HUES6 (cell line): ENCODE results near the gene MIA.
A peak's percentile ranks its signal among the peaks of the same experiment; 100 is the strongest.
"Not testable (repeated sequence)": the region's sequence is repeated elsewhere in the genome, so short reads cannot be mapped to it uniquely, and the experiment has no call there.

Experiments used
- H3K27ac ChIP-seq: 2 replicates; pipeline ENCODE4 v1.7.0; 2013; ENCODE audit warnings: low read depth, mild to moderate bottlenecking, low read length, inconsistent platforms
- H3K27me3 ChIP-seq: 2 replicates; pipeline ENCODE4 v1.6.1; 2013; ENCODE audit warnings: low read length; ENCODE audit not compliant: control insufficient read depth, insufficient read depth
- H3K36me3 ChIP-seq: 2 replicates; pipeline ENCODE4 v1.6.1; 2013; ENCODE audit warnings: low read length; ENCODE audit not compliant: control insufficient read depth, insufficient read depth
- H3K4me1 ChIP-seq: 2 replicates; pipeline ENCODE4 v1.6.1; 2013; ENCODE audit warnings: low read length; ENCODE audit not compliant: control insufficient read depth, insufficient read depth
- H3K4me3 ChIP-seq: 2 replicates; pipeline ENCODE4 v1.5.1; 2013; ENCODE audit warnings: low read depth, low read length
- H3K9ac ChIP-seq: one replicate; pipeline ENCODE4 v1.6.1; 2013; ENCODE audit warnings: mild to moderate bottlenecking, low read length
- H3K9me3 ChIP-seq: 2 replicates; pipeline ENCODE4 v1.6.1; 2013; ENCODE audit warnings: low read depth, low read length; ENCODE audit not compliant: control insufficient read depth, insufficient read depth

Gene MIA

DNA sequence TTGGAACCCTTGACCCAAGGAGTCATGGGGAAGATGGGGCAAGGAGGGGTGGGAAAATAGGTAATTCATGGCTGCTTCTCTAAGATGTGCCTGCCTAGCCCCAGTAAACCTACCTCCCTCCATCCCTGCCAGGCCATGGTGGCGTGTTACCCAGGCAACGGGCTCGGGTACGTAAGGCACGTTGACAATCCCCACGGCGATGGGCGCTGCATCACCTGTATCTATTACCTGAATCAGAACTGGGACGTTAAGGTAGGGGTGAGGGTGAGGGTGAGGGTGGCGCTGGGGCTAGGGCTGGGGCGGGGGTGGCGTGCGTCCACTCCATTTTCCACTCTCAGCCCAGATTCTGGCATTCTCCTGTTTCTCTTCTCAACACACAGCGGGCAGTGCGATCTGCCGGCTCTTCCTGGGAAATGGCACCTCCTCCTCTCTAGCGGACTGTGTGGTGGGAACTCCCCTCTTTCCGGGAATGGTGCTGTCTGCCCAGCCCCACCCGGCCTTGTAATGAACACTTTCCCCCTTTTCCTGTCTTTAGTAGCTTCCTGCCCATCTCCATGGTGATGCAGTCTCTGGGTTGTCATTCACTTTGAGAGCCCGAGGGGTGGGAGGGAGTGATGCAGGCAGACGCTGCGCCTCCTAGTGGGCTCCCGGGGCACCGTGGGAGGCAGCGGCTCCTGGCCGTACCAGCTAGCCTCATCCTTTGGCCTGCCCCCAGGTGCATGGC lies 31.3 kb downstream of the MIA start:
- H3K36me3 ChIP-seq, result peaks cover 59% of the 10 kb centered on the region
- peaks cover 3% of the 10 kb centered on the region; the same call in 1 of the 2 replicates for H3K27me3 ChIP-seq
- H3K9me3 ChIP-seq, result no peaks in the 10 kb centered on the region
- H3K4me1 ChIP-seq, result peaks cover 66% of the 10 kb centered on the region
- H3K27ac ChIP-seq, result no peak overlapping the region
- peak overlapping the region; percentile 36 for H3K4me3 ChIP-seq
- no peak overlapping the region for H3K9ac ChIP-seq

DNA sequence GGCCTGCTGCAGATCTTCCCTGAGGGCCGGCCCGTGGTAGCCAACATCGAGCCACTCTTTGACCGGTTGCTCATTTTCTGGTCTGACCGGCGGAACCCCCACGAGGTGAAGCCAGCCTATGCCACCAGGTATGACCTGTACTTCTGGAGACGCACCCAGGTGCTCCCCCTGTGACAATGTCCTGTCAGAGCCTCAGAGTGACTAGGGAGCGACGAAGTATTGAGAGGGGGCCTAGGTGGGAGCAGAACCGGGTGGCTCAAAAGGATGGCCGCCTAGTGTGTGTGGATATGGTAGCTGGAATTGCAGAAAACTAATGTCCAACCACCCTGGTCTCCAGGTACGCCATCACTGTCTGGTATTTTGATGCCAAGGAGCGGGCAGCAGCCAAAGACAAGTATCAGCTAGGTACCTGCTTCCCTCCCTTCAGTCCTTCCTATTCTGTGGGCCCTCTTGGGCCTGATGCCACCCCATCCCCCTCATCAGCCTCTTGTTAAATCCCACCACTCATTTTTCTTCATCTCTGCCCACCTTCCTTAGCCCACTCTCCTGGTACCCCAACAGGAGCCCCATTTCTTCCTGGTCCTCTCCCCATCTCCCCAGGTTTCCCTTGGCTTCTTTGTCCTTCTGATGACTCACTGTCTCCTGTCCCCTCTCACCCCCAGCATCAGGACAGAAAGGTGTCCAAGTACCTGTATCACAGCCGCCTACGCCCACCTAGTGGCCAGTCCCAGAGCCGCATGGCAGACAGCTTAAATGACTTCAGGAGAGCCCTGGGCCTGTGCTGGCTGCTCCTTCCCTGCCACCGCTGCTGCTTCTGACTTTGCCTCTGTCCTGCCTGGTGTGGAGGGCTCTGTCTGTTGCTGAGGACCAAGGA lies 32.1 kb downstream of the MIA start:
- Histone ChIP-seq H3K36me3 (peaks cover 52% of the 10 kb centered on the region), H3K4me3 (no peak overlapping the region), H3K4me1 (peaks cover 66% of the 10 kb centered on the region), H3K27me3 (peaks cover 8% of the 10 kb centered on the region; the same call in 1 of the 2 replicates), H3K9me3 (no peaks in the 10 kb centered on the region), H3K27ac (no peak overlapping the region), H3K9ac (peak overlapping the region; percentile 21)

DNA sequence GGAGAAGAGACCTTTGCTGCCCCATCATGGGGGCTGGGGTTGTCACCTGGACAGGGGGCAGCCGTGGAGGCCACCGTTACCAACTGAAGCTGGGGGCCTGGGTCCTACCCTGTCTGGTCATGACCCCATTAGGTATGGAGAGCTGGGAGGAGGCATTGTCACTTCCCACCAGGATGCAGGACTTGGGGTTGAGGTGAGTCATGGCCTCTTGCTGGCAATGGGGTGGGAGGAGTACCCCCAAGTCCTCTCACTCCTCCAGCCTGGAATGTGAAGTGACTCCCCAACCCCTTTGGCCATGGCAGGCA lies 32.7 kb downstream of the MIA start:
- H3K9me3 ChIP-seq, result no peaks in the 10 kb centered on the region
- H3K27me3 ChIP-seq, result peaks cover 12% of the 10 kb centered on the region; the same call in 1 of the 2 replicates
- H3K4me3 ChIP-seq, result no peak overlapping the region
- no peak overlapping the region for H3K27ac ChIP-seq
- peaks cover 47% of the 10 kb centered on the region for H3K36me3 ChIP-seq
- H3K9ac ChIP-seq, result no peak overlapping the region
- H3K4me1 ChIP-seq, result peaks cover 64% of the 10 kb centered on the region

DNA sequence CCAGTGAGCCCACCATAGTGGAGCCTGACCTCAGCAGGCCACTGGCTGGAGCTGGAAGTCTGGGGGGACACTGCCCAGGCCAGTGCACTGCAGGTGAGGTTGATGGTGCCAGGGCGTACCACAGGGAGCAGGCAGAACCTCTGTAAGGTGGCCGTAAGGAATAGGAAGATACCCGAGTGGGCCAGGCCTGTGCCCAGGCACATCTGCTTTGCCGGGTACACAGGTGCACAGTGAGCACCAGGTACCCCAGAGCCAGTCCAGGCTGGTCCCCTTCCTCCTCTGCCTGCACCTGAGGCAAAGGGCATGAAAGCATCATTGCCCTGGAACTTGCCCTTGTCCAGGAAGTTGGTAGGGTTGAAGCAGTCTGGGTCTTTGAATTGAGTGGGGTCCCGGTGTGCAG lies 33.2 kb downstream of the MIA start:
- peaks cover 60% of the 10 kb centered on the region for H3K4me1 ChIP-seq

DNA sequence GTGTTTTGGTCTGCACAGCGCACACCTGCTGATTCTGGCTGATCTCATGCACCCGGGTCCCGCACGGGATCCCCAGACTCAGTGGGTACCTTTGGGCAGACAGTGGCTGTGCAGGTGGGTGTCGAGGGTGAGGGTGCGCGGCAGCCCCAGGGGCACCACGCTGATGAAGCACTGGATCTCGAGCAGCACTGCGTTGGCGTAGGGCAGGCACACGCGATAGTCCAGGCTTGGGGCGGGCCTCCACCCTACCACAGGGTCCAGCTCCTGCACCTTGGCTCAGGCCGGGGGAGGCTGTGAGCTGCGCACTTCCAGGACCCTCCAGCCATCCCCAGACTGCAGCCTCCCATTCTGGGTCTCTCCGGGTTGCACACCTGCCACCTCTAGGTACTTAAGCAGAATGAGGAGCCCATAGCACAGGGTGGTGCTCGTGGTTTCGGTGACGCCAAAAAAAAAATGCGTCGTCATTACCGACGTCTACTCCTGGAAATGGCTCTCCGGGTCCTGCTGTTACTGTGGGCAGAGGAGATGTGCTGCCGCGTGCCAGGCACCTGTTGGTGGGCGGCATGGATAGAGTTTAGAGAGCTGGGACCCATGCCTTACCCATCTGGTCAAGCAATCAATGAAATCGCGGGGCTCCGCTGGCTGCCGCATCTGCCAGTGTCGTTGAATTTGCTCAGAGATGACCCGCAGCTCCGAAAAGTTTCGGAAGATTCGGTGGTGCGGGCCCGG lies 34.2 kb downstream of the MIA start:
- H3K9ac ChIP-seq, result no peak overlapping the region
- H3K27me3 ChIP-seq, result peaks cover 22% of the 10 kb centered on the region
- peaks cover 31% of the 10 kb centered on the region for H3K36me3 ChIP-seq
- H3K27ac ChIP-seq, result no peak overlapping the region
- H3K4me3 ChIP-seq, result peak overlapping the region; percentile 64; the same call in 1 of the 2 replicates
- H3K4me1 ChIP-seq, result peaks cover 50% of the 10 kb centered on the region
- no peaks in the 10 kb centered on the region for H3K9me3 ChIP-seq

More for the DNA sequence above, 33.2 kb downstream of the MIA start:
- Histone ChIP-seq H3K9me3 (no peaks in the 10 kb centered on the region), H3K36me3 (peaks cover 42% of the 10 kb centered on the region), H3K27ac (no peak overlapping the region), H3K4me3 (no peak overlapping the region), H3K27me3 (peaks cover 13% of the 10 kb centered on the region; the same call in 1 of the 2 replicates), H3K9ac (no peak overlapping the region)

DNA sequence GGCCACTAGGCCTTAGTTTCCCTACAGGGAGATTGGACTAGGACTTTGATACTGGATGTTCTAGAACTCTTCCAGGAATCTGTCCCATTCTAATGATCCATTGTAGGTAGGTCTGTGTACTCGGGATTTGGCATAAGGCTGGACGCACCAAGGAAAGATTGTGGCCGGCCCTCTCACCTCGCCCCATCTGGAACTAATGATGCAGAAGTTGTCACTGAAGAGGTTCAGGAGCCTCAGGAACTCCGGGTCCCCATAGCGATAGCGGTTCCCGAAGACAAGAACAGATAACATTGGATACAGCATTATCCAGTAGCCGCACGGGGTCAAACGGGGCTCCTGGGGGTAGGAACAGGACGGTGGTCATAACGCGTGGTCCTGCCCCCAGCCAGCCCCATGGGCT lies 34.8 kb downstream of the MIA start:
- H3K4me3 ChIP-seq, result peak overlapping the region; percentile 64
- peaks cover 25% of the 10 kb centered on the region for H3K27me3 ChIP-seq
- H3K36me3 ChIP-seq, result peaks cover 26% of the 10 kb centered on the region
- H3K27ac ChIP-seq, result no peak overlapping the region
- peaks cover 44% of the 10 kb centered on the region for H3K4me1 ChIP-seq
- H3K9ac ChIP-seq, result peak overlapping the region; percentile 18
- H3K9me3 ChIP-seq, result no peaks in the 10 kb centered on the region

DNA sequence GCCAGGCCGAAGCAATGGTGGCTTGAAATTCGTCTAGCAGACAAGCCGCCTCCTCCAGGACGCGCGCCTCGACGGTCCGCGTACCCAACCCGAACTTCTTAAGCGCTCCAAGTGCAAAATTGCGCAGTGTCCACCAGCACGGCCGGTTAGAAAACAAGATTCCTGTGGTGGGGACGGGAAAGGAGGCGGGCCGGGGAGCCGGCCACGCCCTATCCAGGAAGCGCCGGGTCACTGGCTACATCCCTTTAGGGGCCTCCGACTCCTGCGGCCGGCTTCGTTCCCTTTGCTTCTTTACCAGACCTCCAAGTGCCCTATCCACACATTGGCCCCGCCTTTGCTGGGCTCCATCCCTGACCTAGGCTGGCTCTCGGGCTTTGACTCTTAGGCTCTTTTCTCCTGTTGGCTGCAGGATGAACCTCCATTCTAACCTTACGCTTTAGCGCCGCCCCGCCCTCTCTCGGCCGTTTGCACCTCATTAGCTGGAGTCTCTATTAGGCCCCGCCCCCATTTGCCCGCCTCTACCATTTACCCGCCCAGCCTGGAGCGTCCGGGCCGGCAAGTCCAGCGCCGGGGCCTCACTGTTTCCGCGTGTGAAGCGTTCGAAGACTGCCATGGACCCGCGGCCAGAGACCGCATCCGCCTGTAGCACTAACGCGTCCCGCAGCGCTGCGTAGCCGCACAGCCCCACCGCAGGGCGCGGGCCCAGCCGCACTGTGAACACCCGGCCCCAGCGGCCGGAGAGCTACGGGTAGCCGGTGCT lies 35.5 kb downstream of the MIA start:
- not testable (repeated sequence) for H3K9me3 ChIP-seq

DNA sequence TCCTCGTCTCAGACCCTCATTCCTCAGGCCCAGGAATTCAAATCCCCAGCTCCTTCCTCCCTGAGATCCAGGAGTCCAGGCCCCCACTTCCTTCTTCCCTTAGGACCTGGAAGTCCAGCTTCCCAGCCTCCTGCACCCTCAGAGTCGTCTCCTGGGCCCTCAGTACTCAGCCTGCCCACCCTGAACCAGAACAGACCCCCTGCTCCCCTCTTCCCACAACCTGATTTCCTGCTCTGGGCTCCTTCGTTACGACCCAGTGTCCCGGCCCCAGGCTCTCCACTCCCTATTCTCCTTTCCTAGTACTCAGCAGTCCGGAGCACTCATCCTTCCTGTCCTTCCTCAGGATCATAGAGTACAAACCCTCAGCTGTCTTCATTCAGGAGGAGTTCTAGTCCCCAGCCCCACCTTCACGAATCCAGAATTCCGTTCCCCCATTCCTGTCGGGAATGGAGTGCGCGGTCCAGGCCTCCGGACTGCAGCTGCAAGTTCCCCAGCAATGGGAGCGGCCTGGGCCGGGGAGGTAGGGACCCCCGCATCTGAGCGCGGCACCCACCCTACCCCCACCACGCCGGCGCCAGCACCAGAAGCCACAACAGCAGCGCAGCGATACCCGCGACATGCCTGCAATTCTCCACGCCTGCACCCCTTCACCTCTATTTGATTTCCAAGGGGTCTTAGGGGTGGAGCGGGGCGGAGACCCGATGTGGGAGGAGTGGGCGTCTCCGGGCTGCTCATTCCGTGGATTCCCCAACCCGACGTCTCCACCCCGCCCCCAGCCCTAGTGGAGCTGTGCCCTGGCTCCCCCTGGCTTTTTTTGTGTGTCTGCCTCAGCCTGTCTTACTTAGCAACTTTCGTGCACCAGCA lies 36.4 kb downstream of the MIA start:
- H3K27ac ChIP-seq, result no peak overlapping the region
- peaks cover 29% of the 10 kb centered on the region for H3K4me1 ChIP-seq
- H3K4me3 ChIP-seq, result peak overlapping the region; percentile 64
- peaks cover 23% of the 10 kb centered on the region for H3K36me3 ChIP-seq
- no peaks in the 10 kb centered on the region for H3K9me3 ChIP-seq
- peak overlapping the region; percentile 61 for H3K9ac ChIP-seq
- peaks cover 29% of the 10 kb centered on the region for H3K27me3 ChIP-seq

More for the DNA sequence above, 35.5 kb downstream of the MIA start:
- H3K4me1 ChIP-seq, result peaks cover 37% of the 10 kb centered on the region
- peaks cover 23% of the 10 kb centered on the region for H3K36me3 ChIP-seq
- peak overlapping the region; percentile 61 for H3K9ac ChIP-seq
- H3K4me3 ChIP-seq, result peak overlapping the region; percentile 64
- peaks cover 29% of the 10 kb centered on the region for H3K27me3 ChIP-seq
- H3K27ac ChIP-seq, result not testable (repeated sequence)

DNA sequence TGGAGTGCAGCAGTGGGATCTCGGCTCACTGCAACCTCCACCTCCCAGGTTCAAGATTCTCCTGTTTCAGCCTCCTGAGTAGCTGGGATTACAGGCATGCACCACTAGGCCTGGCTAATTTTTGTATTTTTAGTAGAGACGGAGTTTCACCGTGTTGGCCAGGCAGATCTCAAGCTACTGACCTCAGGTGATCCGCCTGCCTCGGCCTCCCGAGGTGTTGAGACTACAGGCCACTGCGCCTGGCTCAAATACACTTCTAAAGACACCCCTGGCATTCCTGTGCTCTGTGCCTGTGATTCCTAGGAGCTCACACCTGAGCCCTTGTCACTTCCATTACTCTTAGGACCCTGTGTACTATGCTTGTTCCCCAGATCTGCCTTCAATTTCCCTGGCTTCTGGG lies 37.2 kb downstream of the MIA start:
- H3K27ac ChIP-seq, H3K9me3 ChIP-seq, H3K4me3 ChIP-seq, H3K9ac ChIP-seq: not testable (repeated sequence)
- peaks cover 18% of the 10 kb centered on the region for H3K36me3 ChIP-seq
- H3K27me3 ChIP-seq, result peaks cover 29% of the 10 kb centered on the region
- peaks cover 22% of the 10 kb centered on the region for H3K4me1 ChIP-seq

DNA sequence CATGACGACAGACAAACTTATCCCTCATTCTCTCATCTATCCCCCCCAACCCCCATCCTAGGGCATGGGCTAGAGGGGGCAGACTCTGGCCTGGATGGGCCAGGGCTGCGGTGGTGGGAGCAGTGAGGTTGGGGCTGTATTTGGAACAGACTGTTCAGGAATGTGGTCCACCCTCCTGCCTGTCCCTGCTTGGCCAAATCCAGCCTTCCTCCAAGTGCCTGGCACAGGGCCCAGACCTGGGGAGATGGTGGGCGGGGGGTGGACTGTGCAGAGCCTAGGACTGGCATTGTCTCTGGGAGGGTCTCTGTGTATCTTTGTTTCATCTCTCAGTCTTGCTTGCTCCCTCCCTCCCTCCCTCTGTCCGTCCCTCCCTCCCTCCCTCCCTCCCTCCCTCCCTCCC lies 37.9 kb downstream of the MIA start:
- Histone ChIP-seq H3K4me3 (no peak overlapping the region), H3K27me3 (peaks cover 33% of the 10 kb centered on the region), H3K9ac (no peak overlapping the region), H3K27ac (no peak overlapping the region), H3K36me3 (peaks cover 12% of the 10 kb centered on the region), H3K9me3 (no peaks in the 10 kb centered on the region), H3K4me1 (peaks cover 21% of the 10 kb centered on the region; the same call in 1 of the 2 replicates)
